SK-N-SH treated with all-trans-retinoic acid at 6 μM for 48 hours (cell line): ENCODE results near the gene GPC6.

Experiments
- ATAC-seq: fragments of 200-7000 bp; cut with Tn5 transposase; 3 replicates; pipeline ENCODE4 v1.9.1; 2020; ENCODE audit warnings: mild to moderate bottlenecking, moderate library complexity
- ARNTL ChIP-seq: fragments of 450-650 bp; formaldehyde crosslinking; IDR thresholded peaks from 2 replicates; pipeline ENCODE4 v1.5.0; 2020; ENCODE audit warnings: low read depth, mild to moderate bottlenecking, moderate library complexity, borderline replicate concordance
- CREB5 ChIP-seq: fragments of 250-450 bp; sonication (Bioruptor Pico); IDR thresholded peaks from 2 replicates; pipeline ENCODE4 v1.5.1; 2020; ENCODE audit warnings: low read depth, mild to moderate bottlenecking, moderate library complexity
- CSDC2 ChIP-seq: fragments of 250-450 bp; sonication (Bioruptor Pico); IDR thresholded peaks from 2 replicates; pipeline ENCODE4 v1.5.0; 2020; ENCODE audit warnings: mild to moderate bottlenecking, moderate library complexity
- CSRNP3 ChIP-seq: fragments of 250-450 bp; sonication (Bioruptor Pico); IDR thresholded peaks from 2 replicates; pipeline ENCODE4 v1.5.1; 2021; ENCODE audit warnings: mild to moderate bottlenecking, moderate library complexity
- ESRRG ChIP-seq: fragments of 250-450 bp; sonication (Bioruptor Pico); IDR thresholded peaks from 2 replicates; pipeline ENCODE4 v1.6.1; 2021; ENCODE audit warnings: mild to moderate bottlenecking
- GLIS3 ChIP-seq: fragments of 250-450 bp; sonication (Bioruptor Pico); IDR thresholded peaks from 2 replicates; pipeline ENCODE4 v1.5.0; 2020; ENCODE audit warnings: mild to moderate bottlenecking, moderate library complexity
- ISL1 ChIP-seq: fragments of 250-450 bp; sonication (Bioruptor Pico); IDR thresholded peaks from 2 replicates; pipeline ENCODE4 v2.1.2; 2022; ENCODE audit warnings: mild to moderate bottlenecking, moderate library complexity
- OSR1 ChIP-seq: fragments of 250-450 bp; sonication (Bioruptor Pico); IDR thresholded peaks from 2 replicates; pipeline ENCODE4 v1.8.0; 2022; ENCODE audit warnings: moderate library complexity, mild to moderate bottlenecking, inconsistent platforms
- PATZ1 ChIP-seq: fragments of 250-450 bp; sonication (Bioruptor Pico); IDR thresholded peaks from 2 replicates; pipeline ENCODE4 v1.8.0; 2020; ENCODE audit warnings: mild to moderate bottlenecking, moderate library complexity, borderline replicate concordance
- POU6F1 ChIP-seq: fragments of 250-450 bp; sonication (Bioruptor Pico); IDR thresholded peaks from 2 replicates; pipeline ENCODE4 v1.8.0; 2021; ENCODE audit warnings: low read depth, mild to moderate bottlenecking, moderate library complexity, borderline replicate concordance
- PPARA ChIP-seq: fragments of 250-450 bp; sonication (Bioruptor Pico); IDR thresholded peaks from 2 replicates; pipeline ENCODE4 v1.5.0; 2020; ENCODE audit warnings: mild to moderate bottlenecking, borderline replicate concordance
- SNAI2 ChIP-seq: fragments of 250-450 bp; sonication (Bioruptor Pico); IDR thresholded peaks from 2 replicates; pipeline ENCODE4 v1.5.0; 2020; ENCODE audit warnings: mild to moderate bottlenecking, moderate library complexity
- TCF4 ChIP-seq: fragments of 250-450 bp; sonication (Bioruptor Pico); IDR thresholded peaks from 2 replicates; pipeline ENCODE4 v1.8.0; 2021; ENCODE audit warnings: mild to moderate bottlenecking, moderate library complexity, borderline replicate concordance
- TOX ChIP-seq: fragments of 250-450 bp; sonication (Bioruptor Pico); IDR thresholded peaks from 2 replicates; pipeline ENCODE4 v1.8.0; 2021; ENCODE audit warnings: mild to moderate bottlenecking, moderate library complexity, borderline replicate concordance
- TSHZ2 ChIP-seq: fragments of 250-450 bp; sonication (Bioruptor Pico); IDR thresholded peaks from 2 replicates; pipeline ENCODE4 v1.5.0; 2020; ENCODE audit warnings: mild to moderate bottlenecking, moderate library complexity
- ZC3H10 ChIP-seq: fragments of 250-450 bp; sonication (Bioruptor Pico); IDR thresholded peaks from 2 replicates; pipeline ENCODE4 v1.5.1; 2021; ENCODE audit warnings: mild to moderate bottlenecking, moderate library complexity
- ZFP3 ChIP-seq: fragments of 250-450 bp; sonication (Bioruptor Pico); IDR thresholded peaks from 2 replicates; pipeline ENCODE4 v1.5.0; 2020; ENCODE audit warnings: mild to moderate bottlenecking, moderate library complexity
- ZFP30 ChIP-seq: fragments of 450-650 bp; formaldehyde crosslinking; IDR thresholded peaks from 2 replicates; pipeline ENCODE4 v1.5.0; 2022; ENCODE audit warnings: mild to moderate bottlenecking, moderate library complexity
- ZNF565 ChIP-seq: fragments of 450-650 bp; formaldehyde crosslinking; conservative IDR thresholded peaks from 2 replicates; pipeline ENCODE4 v1.5.0; 2020; ENCODE audit warnings: low read depth, mild to moderate bottlenecking, moderate library complexity
- ZNF8 ChIP-seq: fragments of 450-650 bp; formaldehyde crosslinking; IDR thresholded peaks from 2 replicates; pipeline ENCODE4 v1.5.0; 2020; ENCODE audit warnings: mild to moderate bottlenecking, moderate library complexity

GPC6 gene

DNA sequence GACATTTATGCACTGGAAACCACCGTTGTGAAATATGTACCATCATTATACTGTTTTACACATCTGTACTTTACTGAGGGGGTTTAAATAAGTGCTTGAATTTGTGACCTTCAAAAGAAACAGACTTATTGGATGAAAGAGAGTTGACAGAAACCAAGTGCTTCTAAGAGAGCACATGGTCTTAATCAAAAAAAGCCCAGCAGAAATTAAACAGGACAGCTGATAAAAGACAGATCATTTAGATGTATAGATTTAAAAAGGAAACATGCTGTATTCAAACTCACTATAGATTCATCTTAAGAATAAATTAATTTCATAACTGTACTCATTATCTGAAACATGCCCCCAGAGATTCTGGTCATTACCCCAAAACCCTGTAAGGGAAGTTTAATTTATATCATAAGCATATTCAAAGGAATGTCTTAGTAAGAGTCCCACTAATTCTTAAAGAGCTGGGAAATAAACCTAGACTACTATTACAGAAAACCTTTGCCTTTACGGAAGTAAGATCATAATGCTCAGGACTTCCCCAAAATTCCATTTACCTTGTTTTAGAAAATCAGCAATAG is 831.1 kb downstream of the GPC6 start:
- TF ChIP-seq CREB5 (peak; percentile 72; the same call in 1 of the 2 replicates), ISL1 (CRISPR knock-in tag) (peak; percentile 86), ARNTL (CRISPR knock-in tag) (no peak), ZFP3 (CRISPR knock-in tag) (no peak), TCF4 (CRISPR knock-in tag) (peak; percentile 98), PPARA (no peak), ESRRG (CRISPR knock-in tag) (0 out of 2 replicates have a peak, but pooled peaks have one; percentile 71), ZC3H10 (no peak), OSR1 (no peak), PATZ1 (CRISPR knock-in tag) (no peak), SNAI2 (CRISPR knock-in tag) (no peak), CSRNP3 (CRISPR knock-in tag) (peak; percentile 86; the same call in 1 of the 2 replicates), CSDC2 (CRISPR knock-in tag) (no peak), TOX (CRISPR knock-in tag) (peak; percentile 65), GLIS3 (CRISPR knock-in tag) (no peak), TSHZ2 (CRISPR knock-in tag) (peak; percentile 97)
- TF ChIP-seq, all 23 proteins: peak for 7
- peak; percentile 49 for ATAC-seq

DNA sequence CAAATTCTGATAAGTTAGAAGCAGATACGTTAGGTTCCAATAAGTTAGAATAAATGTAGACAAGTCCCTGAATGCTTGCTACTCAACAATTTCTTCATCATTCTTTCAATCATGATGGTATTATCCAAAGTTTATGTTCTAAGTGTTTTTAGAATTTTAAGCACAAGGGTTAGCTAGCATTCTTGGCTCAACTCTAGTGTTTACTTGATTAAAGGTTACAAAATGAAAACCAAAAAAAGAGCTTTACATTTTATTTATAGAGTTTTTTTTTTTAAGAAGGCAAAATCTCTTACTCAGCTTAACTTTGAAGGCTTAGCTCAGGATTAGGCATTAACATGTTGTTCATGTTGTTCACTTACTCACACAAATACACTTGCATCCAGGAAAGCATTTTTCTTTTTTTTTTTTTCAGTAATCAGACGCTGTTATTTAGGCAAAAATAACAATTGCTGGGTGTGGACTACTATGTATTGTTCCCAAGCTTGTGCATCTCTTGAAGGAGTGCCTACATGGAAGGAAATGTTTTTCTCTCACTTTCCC is 832.3 kb downstream of the GPC6 start:
- no peak for TF ChIP-seq ZNF565 (CRISPR knock-in tag)
- ATAC-seq = no peak

DNA sequence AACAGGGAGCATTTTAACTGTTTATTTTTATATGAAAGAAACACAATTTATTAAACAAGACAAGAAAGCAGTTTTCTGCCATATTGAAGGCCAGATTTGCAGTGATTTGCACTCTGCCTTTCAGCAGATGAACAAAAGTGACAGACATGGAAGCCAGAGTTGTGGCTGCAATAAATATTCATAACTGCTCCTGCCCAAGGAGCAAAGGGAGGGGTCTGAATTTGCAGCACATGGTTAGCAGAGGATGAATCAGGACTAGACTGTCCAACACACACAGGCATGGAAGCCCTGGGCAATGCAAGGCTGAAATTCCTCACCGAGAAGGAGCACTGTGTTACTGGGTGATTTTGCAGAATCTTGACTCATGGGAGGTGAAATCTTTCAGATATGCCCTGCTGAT is 834.7 kb downstream of the GPC6 start:
- TF ChIP-seq TOX (CRISPR knock-in tag) (0 out of 2 replicates have a peak, but pooled peaks have one; percentile 10), PATZ1 (CRISPR knock-in tag) (no peak), GLIS3 (CRISPR knock-in tag) (no peak), ZC3H10 (no peak), ZFP30 (CRISPR knock-in tag) (no peak), ISL1 (CRISPR knock-in tag) (peak; percentile 31; the same call in 1 of the 2 replicates), CSRNP3 (CRISPR knock-in tag) (no peak), POU6F1 (CRISPR knock-in tag) (no peak), ZNF8 (CRISPR knock-in tag) (no peak), ZNF565 (CRISPR knock-in tag) (no peak)
- ATAC-seq = peak; percentile 89
